Body of pancreas (tissue), 4 donors: ENCODE data around the gene EML4. TPM values are rescaled to one million over a fixed set of nuclear protein-coding genes. Genes with fewer than 3 reads are reported as not detected.
A peak's percentile ranks its signal among the peaks of the same experiment; 100 is the strongest.
"Not testable (repeated sequence)": the region's sequence is repeated elsewhere in the genome, so short reads cannot be mapped to it uniquely, and the experiment has no call there.

Experiments
- ATAC-seq: fragments of 150-250 bp; one replicate; pipeline ENCODE4 v1.9.1; 2016
- DNase-seq, 4 donors: peaks; one replicate each; pipeline ENCODE4 v3.0.0-alpha.2; 2019
- H3K27ac ChIP-seq, 4 donors: fragments of 200-600 bp; sonication (generic); 1 replicate in 3 of 4; 2 replicates in 1 of 4; pipeline versions ENCODE4 v1.5.1 to v1.6.1; 2016 to 2019; ENCODE audit warnings: mild to moderate bottlenecking in 1 of 4, mixed read lengths in 1 of 4, moderate library complexity in 1 of 4
- H3K27me3 ChIP-seq, 2 donors: fragments of 200-600 bp; sonication (generic); one replicate each; pipeline ENCODE4 v1.6.0; 2016; ENCODE audit warnings: mild to moderate bottlenecking in 1 of 2
- H3K36me3 ChIP-seq, 2 donors: fragments of 200-600 bp; sonication (generic); replicated peaks in 1 of 2; 2 replicates each; pipeline ENCODE4 v1.5.1; 2016; ENCODE audit warnings: low read depth in 2 of 2; ENCODE audit not compliant: insufficient read depth in 1 of 2
- H3K4me1 ChIP-seq: fragments of 200-600 bp; sonication (generic); one replicate; pipeline ENCODE4 v1.6.0; 2016
- H3K4me3 ChIP-seq, 2 donors: fragments of 200-600 bp; sonication (generic); 1 replicate in 1 of 2; 2 replicates in 1 of 2; pipeline ENCODE4 v1.5.1; 2016 to 2019
- H3K9me3 ChIP-seq, 3 donors: fragments of 200-600 bp; sonication (generic); 1 replicate in 2 of 3; 2 replicates in 1 of 3; pipeline ENCODE4 v1.5.1; 2016
- CTCF ChIP-seq, 7 experiments: fragments of 450-650 bp in 4 of 7; fragments of 200-600 bp in 3 of 7; sonication (generic) in 3 of 7; IDR thresholded peaks; one replicate each; pipeline ENCODE4 v1.5.1; 2016 to 2019; ENCODE audit warnings: antibody characterized with exemption in 7 of 7
- POLR2A ChIP-seq, 3 donors: fragments of 450-650 bp; IDR thresholded peaks; one replicate each; pipeline ENCODE4 v1.6.1; 2016; ENCODE audit warnings: antibody characterized with exemption in 3 of 3, mild to moderate bottlenecking in 2 of 3
- WGBS, 2 donors: methylation state at CpG; one replicate each; pipeline ENCODE4 v1.1.5; 2017; 5-methylcytosine and 5-hydroxymethylcytosine counted together
- intact Hi-C: fragments of 100-400 bp; cut with DNase I; formaldehyde crosslinking; loops from one replicate; pipeline ENCODE4 v1.15.1; 2023
- total RNA-seq, 2 donors: library from RNA; depleted of rRNA; stranded (reverse); fragments of >200 nt; gene quantifications; one replicate each; pipeline ENCODE4 v1.1.0, GENCODE V29; 2016

EML4 gene
- total RNA-seq, 2 donors from 2014 or later, result 37.4 to 39.9 TPM

- TF ChIP-seq POLR2A (IDR thresholded peaks at IDR 0.05), result no peak
- WGBS, 2 donors, result 86 to 91% methylated on average over 11 of the region's 11 CpGs
- H3K27ac ChIP-seq, result peak overlapping the region; percentile 43 to 90 (median 72)
- intact Hi-C loops, result no loop called here
- no peak overlapping the region for H3K4me3 ChIP-seq
- ATAC-seq (no peak), DNase-seq (no peak)
- no peaks in the 10 kb centered on the region for H3K27me3 ChIP-seq
- peaks cover 16% of the 10 kb centered on the region for H3K4me1 ChIP-seq
- H3K9me3 ChIP-seq, result no peaks in the 10 kb centered on the region
- no peaks in the 10 kb centered on the region for H3K36me3 ChIP-seq
These were observed 35.4 kb upstream of the EML4 start for GRCh38 chr2:42133771-42134195.

- intact Hi-C loops, H3K9me3 ChIP-seq, H3K27me3 ChIP-seq, H3K27ac ChIP-seq, ATAC-seq, H3K36me3 ChIP-seq, DNase-seq, H3K4me3 ChIP-seq: not testable (repeated sequence)
- 84% methylated on average over 10 of the region's 10 CpGs for WGBS, 2 donors
- H3K4me1 ChIP-seq, result peaks cover 16% of the 10 kb centered on the region
These were observed 34.7 kb upstream of the EML4 start for GRCh38 chr2:42134401-42134932.

GRCh38 chr2:42135381-42136312, 33.5 kb upstream of the EML4 start:
- H3K4me1 ChIP-seq, result peaks cover 16% of the 10 kb centered on the region
- DNase-seq (no peak), ATAC-seq (no peak)
- TF ChIP-seq POLR2A (IDR thresholded peaks at IDR 0.05) (no peak), CTCF (IDR thresholded peaks at IDR 0.05) (no peak)
- H3K27ac ChIP-seq, result no peak overlapping the region
- intact Hi-C loops, result no loop called here
- H3K36me3 ChIP-seq, result no peaks in the 10 kb centered on the region
- H3K4me3 ChIP-seq, result no peak overlapping the region
- WGBS, 2 donors, result 85 to 87% methylated on average over 4 of the region's 4 CpGs
- H3K27me3 ChIP-seq, result no peaks in the 10 kb centered on the region
- H3K9me3 ChIP-seq, result no peaks in the 10 kb centered on the region

DNA sequence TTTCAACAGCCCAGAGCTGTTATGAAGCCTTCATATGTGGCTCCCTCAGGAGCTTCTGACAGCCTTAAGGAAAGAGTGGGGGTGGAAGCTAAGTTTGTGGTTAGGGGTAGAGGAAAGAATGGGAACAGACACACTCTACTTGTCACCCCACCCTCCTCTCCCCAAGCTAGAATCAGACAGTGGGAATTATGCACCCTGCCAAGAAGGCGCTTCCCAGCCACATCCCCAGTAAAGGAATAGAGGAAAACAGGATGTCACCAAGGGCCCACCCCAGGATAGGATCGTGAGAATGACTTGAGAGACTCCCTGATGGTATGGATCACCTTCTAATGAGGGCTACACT, 32.4 kb upstream of the EML4 start:
- Histone ChIP-seq H3K4me1 (peaks cover 26% of the 10 kb centered on the region), H3K36me3 (no peaks in the 10 kb centered on the region)

DNA sequence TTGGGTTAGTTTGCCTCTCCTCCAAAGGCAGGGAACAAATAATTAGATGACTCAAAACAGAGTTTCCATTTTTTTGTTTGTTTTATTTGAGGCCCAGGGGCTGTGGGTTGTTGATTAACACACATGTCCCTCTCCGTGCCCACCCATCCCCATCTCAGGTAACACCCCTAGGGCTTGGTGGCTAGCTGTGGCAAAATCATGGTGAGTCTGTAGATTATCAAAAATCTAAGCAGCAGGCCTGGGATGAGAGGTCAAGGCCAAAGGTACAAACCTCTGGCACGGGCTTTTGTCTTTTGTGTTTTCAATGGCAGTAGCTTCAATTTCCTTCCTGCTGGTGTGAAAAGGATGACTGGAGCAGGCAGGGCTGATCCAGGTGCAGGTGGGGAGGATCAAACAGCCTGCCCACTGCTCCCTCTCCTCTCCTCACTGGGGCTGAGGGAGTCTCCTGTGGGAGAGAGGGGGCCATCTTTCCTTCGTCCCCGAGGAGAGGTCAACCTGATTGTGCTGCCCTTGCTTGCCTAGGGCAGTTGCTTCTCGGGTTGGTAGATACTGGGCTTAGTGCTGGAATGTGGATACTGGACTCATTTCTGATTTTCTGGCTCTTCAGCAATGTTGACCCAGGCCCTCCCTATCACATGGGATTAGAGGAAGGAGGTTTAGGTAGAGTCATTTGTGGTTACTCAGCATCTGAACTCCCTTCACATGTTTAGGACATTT, 31.9 kb upstream of the EML4 start:
- TF ChIP-seq CTCF (IDR thresholded peaks at IDR 0.05), result no peak
- no peak for TF ChIP-seq POLR2A (IDR thresholded peaks at IDR 0.05)
- no peaks in the 10 kb centered on the region for H3K9me3 ChIP-seq
- no peaks in the 10 kb centered on the region for H3K27me3 ChIP-seq
- intact Hi-C loops, result no loop called here
- DNase-seq (no peak), ATAC-seq (no peak)
- WGBS, 2 donors, result 53 to 78% methylated on average over 5 of the region's 5 CpGs
- H3K4me3 ChIP-seq, result no peak overlapping the region
- H3K4me1 ChIP-seq, result peaks cover 31% of the 10 kb centered on the region
- H3K27ac ChIP-seq, result no peak overlapping the region
- H3K36me3 ChIP-seq, result no peaks in the 10 kb centered on the region

More for the DNA sequence above, 32.4 kb upstream of the EML4 start:
- ATAC-seq, result no peak
- intact Hi-C loops, result no loop called here
- WGBS, 2 donors, result 83% methylated on average over 2 of the region's 2 CpGs
- DNase-seq, result no peak
- Histone ChIP-seq H3K9me3 (no peaks in the 10 kb centered on the region), H3K27ac (no peak overlapping the region), H3K4me3 (no peak overlapping the region), H3K27me3 (no peaks in the 10 kb centered on the region)
- TF ChIP-seq CTCF (IDR thresholded peaks at IDR 0.05) (no peak), POLR2A (IDR thresholded peaks at IDR 0.05) (no peak)
